HCT116 (cell line): ENCODE data around the gene DHRS2.

Experiments used
- CTCF ChIP-seq, 3 experiments: fragments of 200-600 bp in 1 of 3; sonication (generic) in 1 of 3; IDR thresholded peaks in 2 of 3; conservative IDR thresholded peaks in 1 of 3; 2 replicates each; pipeline ENCODE4 v1.5.1; 2012 to 2017; ENCODE audit warnings: low read depth in 2 of 3, low read length in 2 of 3, antibody characterized with exemption in 1 of 3, borderline replicate concordance in 1 of 3, control low read depth in 1 of 3, mild to moderate bottlenecking in 1 of 3, mixed read lengths in 1 of 3, mixed run types in 1 of 3, moderate library complexity in 1 of 3; ENCODE audit not compliant: insufficient read depth in 1 of 3
- ELF1 ChIP-seq: IDR thresholded peaks from 2 replicates; pipeline ENCODE4 v1.6.1; 2012; ENCODE audit warnings: low read depth, borderline replicate concordance
- RAD21 ChIP-seq: IDR thresholded peaks from 2 replicates; pipeline ENCODE4 v1.6.1; 2012; ENCODE audit warnings: low read depth, mild to moderate bottlenecking
- SIN3A ChIP-seq: IDR thresholded peaks from 2 replicates; pipeline ENCODE4 v1.6.1; 2012; ENCODE audit warnings: low read depth

- TF ChIP-seq CTCF (IDR thresholded peaks at IDR 0.05 in 2 of 3, conservative IDR thresholded peaks at IDR 0.05 in 1 of 3; ENCODE audit: borderline replicate concordance in 1 of 3, insufficient read depth in 1 of 3, low read depth in 2 of 3, low read length in 2 of 3): no peak
- no peak for TF ChIP-seq ELF1
- TF ChIP-seq RAD21: no peak
- no peak for TF ChIP-seq SIN3A
Observed at GRCh38 chr14:23648764-23649460, 12.7 kb downstream of the DHRS2 start.
